ENCODE results near the gene SF3B3. TPM values are rescaled to one million over a fixed set of nuclear protein-coding genes. Genes with fewer than 3 reads are reported as not detected.
A peak's percentile ranks its signal among the peaks of the same experiment; 100 is the strongest.

SF3B3 gene
- total RNA-seq, 1 donor from 2014 or later, result 379 TPM

- H3K4me3 Mint-ChIP-seq (ENCODE audit: low read depth), result no peak overlapping the region
- H3K9me3 Mint-ChIP-seq (ENCODE audit: low read depth), result no peaks in the 10 kb centered on the region
- no peak for DNase-seq (ENCODE audit: low spot score, unreplicated experiment)
- H3K4me1 Mint-ChIP-seq (ENCODE audit: low read depth), result no peaks in the 10 kb centered on the region
- H3K27ac Mint-ChIP-seq, result no peak overlapping the region
- TF ChIP-seq CTCF (IDR thresholded peaks at IDR 0.05; ENCODE audit: unreplicated experiment), result no peak
- peaks cover 10% of the 10 kb centered on the region for H3K36me3 Mint-ChIP-seq (ENCODE audit: insufficient read depth)
- H3K27me3 Mint-ChIP-seq, result no peaks in the 10 kb centered on the region
These were observed 28.8 kb upstream of the SF3B3 start for GRCh38 chr16:70494777-70495176.

GRCh38 chr16:70495425-70496182 lies 28.0 kb upstream of the SF3B3 start:
- Mint-ChIP-seq H3K9me3 (ENCODE audit: low read depth) (no peaks in the 10 kb centered on the region), H3K4me1 (ENCODE audit: low read depth) (no peaks in the 10 kb centered on the region), H3K36me3 (ENCODE audit: insufficient read depth) (peaks cover 9% of the 10 kb centered on the region), H3K27ac (no peak overlapping the region), H3K27me3 (no peaks in the 10 kb centered on the region), H3K4me3 (ENCODE audit: low read depth) (no peak overlapping the region)
- no peak for DNase-seq (ENCODE audit: low spot score, unreplicated experiment)
- no peak for TF ChIP-seq CTCF (IDR thresholded peaks at IDR 0.05; ENCODE audit: unreplicated experiment)

GRCh38 chr16:70496513-70496912 lies 27.1 kb upstream of the SF3B3 start:
- no peaks in the 10 kb centered on the region for H3K4me1 Mint-ChIP-seq (ENCODE audit: low read depth)
- H3K27ac Mint-ChIP-seq, result no peak overlapping the region
- peaks cover 9% of the 10 kb centered on the region for H3K36me3 Mint-ChIP-seq (ENCODE audit: insufficient read depth)
- no peaks in the 10 kb centered on the region for H3K9me3 Mint-ChIP-seq (ENCODE audit: low read depth)
- H3K4me3 Mint-ChIP-seq (ENCODE audit: low read depth), result no peak overlapping the region
- H3K27me3 Mint-ChIP-seq, result no peaks in the 10 kb centered on the region
- no peak for DNase-seq (ENCODE audit: low spot score, unreplicated experiment)
- no peak for TF ChIP-seq CTCF (IDR thresholded peaks at IDR 0.05; ENCODE audit: unreplicated experiment)

- H3K27me3 Mint-ChIP-seq, result no peaks in the 10 kb centered on the region
- peaks cover 15% of the 10 kb centered on the region for H3K36me3 Mint-ChIP-seq (ENCODE audit: insufficient read depth)
- DNase-seq (ENCODE audit: low spot score, unreplicated experiment), result no peak
- no peak for TF ChIP-seq CTCF (IDR thresholded peaks at IDR 0.05; ENCODE audit: unreplicated experiment)
- H3K9me3 Mint-ChIP-seq (ENCODE audit: low read depth), result no peaks in the 10 kb centered on the region
- no peak overlapping the region for H3K27ac Mint-ChIP-seq
- no peak overlapping the region for H3K4me3 Mint-ChIP-seq (ENCODE audit: low read depth)
- H3K4me1 Mint-ChIP-seq (ENCODE audit: low read depth), result no peaks in the 10 kb centered on the region
These were observed 14.9 kb upstream of the SF3B3 start for GRCh38 chr16:70508752-70509151.

GRCh38 chr16:70510216-70510615 lies 13.4 kb upstream of the SF3B3 start:
- no peak for DNase-seq (ENCODE audit: low spot score, unreplicated experiment)

More at GRCh38 chr16:70510216-70510615, 13.4 kb upstream of the SF3B3 start:
- no peaks in the 10 kb centered on the region for H3K9me3 Mint-ChIP-seq (ENCODE audit: low read depth)
- no peaks in the 10 kb centered on the region for H3K4me1 Mint-ChIP-seq (ENCODE audit: low read depth)
- H3K36me3 Mint-ChIP-seq (ENCODE audit: insufficient read depth), result peaks cover 16% of the 10 kb centered on the region
- H3K27me3 Mint-ChIP-seq, result no peaks in the 10 kb centered on the region
- no peak overlapping the region for H3K4me3 Mint-ChIP-seq (ENCODE audit: low read depth)
- TF ChIP-seq CTCF (IDR thresholded peaks at IDR 0.05; ENCODE audit: unreplicated experiment), result no peak
- H3K27ac Mint-ChIP-seq, result peak overlapping the region; percentile 77

Data from progenitor cell of endocrine pancreas (in vitro differentiated cells).